H1 (cell line): ENCODE data around the gene CDK5R2. TPM values are rescaled to one million over a fixed set of nuclear protein-coding genes. Genes with fewer than 3 reads are reported as not detected.

ENCODE experiments used
- CBX5 ChIP-seq: fragments of 300-800, 300-1000 bp; sonication (generic); IDR thresholded peaks from 2 replicates; pipeline ENCODE4 v1.7.1; 2016; ENCODE audit warnings: antibody characterized with exemption, low read length, low read depth
- FOSL1 ChIP-seq: IDR thresholded peaks from 2 replicates; pipeline ENCODE4 v1.6.1; 2011; ENCODE audit warnings: mild to moderate bottlenecking, low read depth, low read length, moderate library complexity; ENCODE audit not compliant: insufficient read depth
- KDM4A ChIP-seq: IDR thresholded peaks from one replicate; pipeline ENCODE4 v1.7.1; 2012; ENCODE audit warnings: low read depth, mild to moderate bottlenecking, moderate library complexity, low read length, inconsistent platforms; ENCODE audit not compliant: severe bottlenecking
- RAD21 ChIP-seq, 2 experiments: IDR thresholded peaks in 1 of 2; conservative IDR thresholded peaks in 1 of 2; 2 replicates each; pipeline ENCODE4 v1.6.1; 2011; ENCODE audit warnings: low read depth in 2 of 2, low read length in 2 of 2, improper control_type of control experiment in 1 of 2, inconsistent platforms in 1 of 2, mild to moderate bottlenecking in 1 of 2, moderate library complexity in 1 of 2
- RBBP5 ChIP-seq: IDR thresholded peaks from 2 replicates; pipeline ENCODE4 v1.7.1; 2012; ENCODE audit warnings: low read depth, mild to moderate bottlenecking, inconsistent platforms, low read length, moderate library complexity, borderline replicate concordance
- SIRT6 ChIP-seq: IDR thresholded peaks from one replicate; pipeline ENCODE4 v1.7.1; 2012; ENCODE audit warnings: low read length, inconsistent platforms
- TAF1 ChIP-seq: IDR thresholded peaks from 2 replicates; pipeline ENCODE4 v1.6.1; 2011; ENCODE audit warnings: mild to moderate bottlenecking, low read depth, low read length
- polyA plus RNA-seq, 7 experiments: library from polyadenylated mRNA; depleted of rRNA in 3 of 7; stranded (reverse) in 5 of 7; unstranded in 2 of 7; fragments of >200 nt in 5 of 7; fragments of 200-250 nt in 2 of 7; gene quantifications; 1 replicate in 5 of 7; 2 replicates in 1 of 7; 4 replicates in 1 of 7; pipeline versions ENCODE4 v1.2.1 to v1.2.3, GENCODE V29; 2011 to 2013; ENCODE audit warnings: missing spikeins in 2 of 7, mixed read lengths in 2 of 7
- total RNA-seq: library from RNA; stranded (reverse); fragmentation: NEBNext Ultra II Directional; extraction: Animal tissue kit (Norgen Biotek cat#: 25700); gene quantifications from 2 replicates; pipeline ENCODE4 v1.2.1, GENCODE V29; 2021

The CDK5R2 gene
- total and polyA plus RNA-seq, 2 of the 8 experiments (the other 6 are each of a cell fraction or from before 2014, with no cell fraction given), result 0.14 TPM; not detected in 1

- TF ChIP-seq RAD21 (IDR thresholded peaks at IDR 0.05 in 1 of 2, conservative IDR thresholded peaks at IDR 0.05 in 1 of 2; ENCODE audit: low read depth in 2 of 2, low read length in 2 of 2), result peak; percentile 24 to 42; a peak in 3 of 4 replicates
- no peak for TF ChIP-seq CBX5
- TF ChIP-seq FOSL1, result no peak
- no peak for TF ChIP-seq RBBP5
- TF ChIP-seq KDM4A, result peak; percentile 9
- TF ChIP-seq TAF1, result no peak
- TF ChIP-seq SIRT6, result no peak
Measured at GRCh38 chr2:218981390-218981880, 22.0 kb downstream of the CDK5R2 start (continued).
